ENCODE data around the gene CLASP1. TPM values are rescaled to one million over a fixed set of nuclear protein-coding genes. Genes with fewer than 3 reads are reported as not detected.
"Not testable (repeated sequence)": the region's sequence is repeated elsewhere in the genome, so short reads cannot be mapped to it uniquely, and the experiment has no call there.

CLASP1 gene
- total and polyA plus RNA-seq, 2 experiments from 2014 or later, result 20.1 to 45.9 TPM

DNA sequence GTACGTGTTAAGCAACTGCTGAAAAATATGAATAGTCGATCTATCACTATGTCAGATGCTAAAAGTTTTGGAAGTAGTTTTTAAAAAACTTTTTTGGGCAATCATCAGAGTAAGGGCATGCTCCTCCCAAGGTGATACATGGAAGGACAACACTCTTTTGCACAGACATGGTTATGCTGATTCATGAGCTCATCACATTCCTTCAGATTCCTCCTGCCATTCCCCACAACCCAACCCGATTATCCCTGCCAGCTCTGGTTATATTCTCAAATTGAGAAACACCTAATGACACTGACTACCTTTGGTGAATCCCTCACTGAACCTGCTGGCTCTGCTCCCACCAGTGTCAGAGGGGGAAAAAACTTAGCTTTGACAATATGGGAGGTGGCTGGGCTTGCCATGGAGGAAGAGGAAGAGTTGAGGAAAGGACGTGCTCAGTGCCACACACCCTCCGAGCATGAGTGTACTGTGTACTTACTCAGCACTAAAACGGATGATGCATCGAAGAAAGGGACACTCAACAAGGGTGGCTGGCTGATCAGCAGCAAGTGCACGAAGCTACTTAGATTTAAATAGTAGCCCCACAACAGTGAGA is 202.5 kb downstream of the CLASP1 start:
- H3K9me3 ChIP-seq (ENCODE audit: low read depth), result no peaks in the 10 kb centered on the region
- WGBS (ENCODE audit: low lambda C conversion rate, missing lambda C conversion rate), result 94% methylated on average over 8 of the region's 8 CpGs

DNA sequence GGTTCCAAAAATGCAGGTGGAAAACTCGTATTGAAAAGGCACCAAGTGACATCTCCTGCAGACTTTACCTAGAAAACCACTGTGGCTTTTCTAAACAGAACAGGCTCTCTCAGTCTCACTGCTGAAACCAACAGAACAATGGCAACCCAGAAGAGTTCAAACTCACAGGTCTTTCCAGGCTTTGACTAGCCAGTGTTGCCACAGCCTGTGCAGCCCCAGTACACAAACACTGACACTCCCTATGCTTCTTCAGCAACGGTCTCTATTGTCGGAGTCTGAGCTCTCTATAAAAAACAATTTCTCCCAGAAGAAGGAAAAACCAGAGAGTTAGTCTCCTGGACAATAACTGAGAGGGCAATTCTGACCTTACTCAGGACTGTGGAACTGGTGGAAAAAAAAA is 206.4 kb downstream of the CLASP1 start:
- no peaks in the 10 kb centered on the region for H3K79me2 ChIP-seq
- TF ChIP-seq EZH2 (IDR thresholded peaks at IDR 0.05; ENCODE audit: borderline replicate concordance), result no peak
- TF ChIP-seq EZH2phosphoT487 (IDR thresholded peaks at IDR 0.05; ENCODE audit: low read depth, severe bottlenecking, unreplicated experiment), result no peak
- TF ChIP-seq, protein P1, sequence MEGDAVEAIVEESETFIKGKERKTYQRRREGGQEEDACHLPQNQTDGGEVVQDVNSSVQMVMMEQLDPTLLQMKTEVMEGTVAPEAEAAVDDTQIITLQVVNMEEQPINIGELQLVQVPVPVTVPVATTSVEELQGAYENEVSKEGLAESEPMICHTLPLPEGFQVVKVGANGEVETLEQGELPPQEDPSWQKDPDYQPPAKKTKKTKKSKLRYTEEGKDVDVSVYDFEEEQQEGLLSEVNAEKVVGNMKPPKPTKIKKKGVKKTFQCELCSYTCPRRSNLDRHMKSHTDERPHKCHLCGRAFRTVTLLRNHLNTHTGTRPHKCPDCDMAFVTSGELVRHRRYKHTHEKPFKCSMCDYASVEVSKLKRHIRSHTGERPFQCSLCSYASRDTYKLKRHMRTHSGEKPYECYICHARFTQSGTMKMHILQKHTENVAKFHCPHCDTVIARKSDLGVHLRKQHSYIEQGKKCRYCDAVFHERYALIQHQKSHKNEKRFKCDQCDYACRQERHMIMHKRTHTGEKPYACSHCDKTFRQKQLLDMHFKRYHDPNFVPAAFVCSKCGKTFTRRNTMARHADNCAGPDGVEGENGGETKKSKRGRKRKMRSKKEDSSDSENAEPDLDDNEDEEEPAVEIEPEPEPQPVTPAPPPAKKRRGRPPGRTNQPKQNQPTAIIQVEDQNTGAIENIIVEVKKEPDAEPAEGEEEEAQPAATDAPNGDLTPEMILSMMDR (IDR thresholded peaks at IDR 0.05; ENCODE audit: poor library complexity), result no peak
- no peaks in the 10 kb centered on the region for H3K9me2 ChIP-seq (replicated peaks; ENCODE audit: insufficient read depth)
- no peak overlapping the region for H3K4me3 ChIP-seq
- H2AFZ ChIP-seq, result no peak overlapping the region
- no peak overlapping the region for H3K27ac ChIP-seq
- no peaks in the 10 kb centered on the region for H3K27me3 ChIP-seq
- no peak for DNase-seq (ENCODE audit: low spot score)
- H4K20me1 ChIP-seq (ENCODE audit: insufficient read depth, poor library complexity, severe bottlenecking), result no peaks in the 10 kb centered on the region
- H3K4me2 ChIP-seq, result no peak overlapping the region
- peaks cover 6% of the 10 kb centered on the region for H3K36me3 ChIP-seq (replicated peaks; ENCODE audit: insufficient read depth, low read depth)
- H3K9me3 ChIP-seq (ENCODE audit: low read depth), result no peaks in the 10 kb centered on the region
- H3K4me1 ChIP-seq (ENCODE audit: insufficient read depth), result no peaks in the 10 kb centered on the region
- WGBS (ENCODE audit: low lambda C conversion rate, missing lambda C conversion rate), result 82% methylated on average over 3 of the region's 3 CpGs

More for the DNA sequence above, 202.5 kb downstream of the CLASP1 start:
- Histone ChIP-seq H4K20me1 (ENCODE audit: insufficient read depth, poor library complexity, severe bottlenecking) (no peaks in the 10 kb centered on the region), H3K4me3 (no peak overlapping the region), H2AFZ (no peak overlapping the region), H3K27ac (no peak overlapping the region), H3K4me2 (no peak overlapping the region), H3K27me3 (no peaks in the 10 kb centered on the region), H3K79me2 (no peaks in the 10 kb centered on the region), H3K9me2 (replicated peaks; ENCODE audit: insufficient read depth) (no peaks in the 10 kb centered on the region), H3K4me1 (ENCODE audit: insufficient read depth) (no peaks in the 10 kb centered on the region), H3K36me3 (replicated peaks; ENCODE audit: insufficient read depth, low read depth) (peaks cover 6% of the 10 kb centered on the region)
- TF ChIP-seq, protein P1 (IDR thresholded peaks at IDR 0.05; ENCODE audit: poor library complexity), result no peak
- TF ChIP-seq EZH2phosphoT487 (IDR thresholded peaks at IDR 0.05; ENCODE audit: low read depth, severe bottlenecking, unreplicated experiment) (no peak), EZH2 (IDR thresholded peaks at IDR 0.05; ENCODE audit: borderline replicate concordance) (no peak)
- no peak for DNase-seq (ENCODE audit: low spot score)

DNA sequence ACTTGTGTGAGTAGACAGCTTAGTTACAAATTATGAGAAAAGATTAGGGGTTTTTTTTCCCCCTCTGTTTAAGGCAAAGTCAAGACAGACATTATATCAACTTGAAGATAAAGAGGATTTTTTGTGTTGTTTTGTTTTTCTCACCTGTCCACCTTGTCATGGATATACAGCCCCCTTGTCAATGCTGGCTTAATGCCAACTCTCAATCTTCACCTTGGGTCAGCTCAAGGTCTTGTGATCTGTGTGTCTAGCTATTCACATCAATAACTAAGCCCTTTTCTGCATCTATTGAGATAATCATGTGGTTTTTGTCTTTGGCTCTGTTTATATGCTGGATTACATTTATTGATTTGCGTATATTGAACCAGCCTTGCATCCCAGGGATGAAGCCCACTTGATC is 211.0 kb downstream of the CLASP1 start:
- H3K27ac ChIP-seq; DNase-seq (ENCODE audit: low spot score); H3K4me1 ChIP-seq (ENCODE audit: insufficient read depth); H3K9me2 ChIP-seq (replicated peaks; ENCODE audit: insufficient read depth); H3K27me3 ChIP-seq; H3K9me3 ChIP-seq (ENCODE audit: low read depth); H2AFZ ChIP-seq; H3K4me2 ChIP-seq; H3K4me3 ChIP-seq; H4K20me1 ChIP-seq (ENCODE audit: insufficient read depth, poor library complexity, severe bottlenecking); H3K36me3 ChIP-seq (replicated peaks; ENCODE audit: insufficient read depth, low read depth); H3K79me2 ChIP-seq: not testable (repeated sequence)
- 100% methylated on average over 1 of the region's 1 CpG for WGBS (ENCODE audit: low lambda C conversion rate, missing lambda C conversion rate)

DNA sequence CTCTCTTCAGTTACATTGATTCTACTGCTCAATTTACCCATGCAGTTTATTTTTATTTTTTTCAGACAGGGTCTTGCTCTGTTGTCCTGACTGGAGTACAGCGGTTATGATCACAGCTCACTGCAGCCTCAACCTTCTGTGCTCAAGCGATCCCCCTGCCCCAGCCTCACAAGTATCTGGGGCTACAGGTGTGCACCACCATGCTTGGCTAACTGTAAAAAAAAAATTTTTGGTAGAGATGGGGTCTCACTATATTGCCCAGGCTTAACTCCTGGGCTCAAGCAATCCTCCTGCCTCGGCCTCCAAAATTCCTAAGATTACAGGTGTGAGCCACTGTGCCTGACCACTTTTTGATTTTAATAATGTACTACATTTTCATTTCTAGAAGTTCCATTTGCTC is 212.3 kb downstream of the CLASP1 start:
- WGBS (ENCODE audit: low lambda C conversion rate, missing lambda C conversion rate), result 100% methylated on average over 3 of the region's 3 CpGs
- Histone ChIP-seq H3K9me2 (replicated peaks; ENCODE audit: insufficient read depth) (no peaks in the 10 kb centered on the region), H2AFZ (no peak overlapping the region), H3K4me3 (no peak overlapping the region), H3K27me3 (no peaks in the 10 kb centered on the region), H3K9me3 (ENCODE audit: low read depth) (no peaks in the 10 kb centered on the region), H4K20me1 (ENCODE audit: insufficient read depth, poor library complexity, severe bottlenecking) (no peaks in the 10 kb centered on the region), H3K27ac (no peak overlapping the region), H3K36me3 (replicated peaks; ENCODE audit: insufficient read depth, low read depth) (no peaks in the 10 kb centered on the region), H3K4me2 (no peak overlapping the region), H3K4me1 (ENCODE audit: insufficient read depth) (no peaks in the 10 kb centered on the region), H3K79me2 (no peaks in the 10 kb centered on the region)
- TF ChIP-seq EZH2phosphoT487 (IDR thresholded peaks at IDR 0.05; ENCODE audit: low read depth, severe bottlenecking, unreplicated experiment) (no peak), EZH2 (IDR thresholded peaks at IDR 0.05; ENCODE audit: borderline replicate concordance) (no peak)
- TF ChIP-seq, protein P1 (IDR thresholded peaks at IDR 0.05; ENCODE audit: poor library complexity), result no peak
- no peak for DNase-seq (ENCODE audit: low spot score)

Data from hepatocyte (in vitro differentiated cells).